Activated CD4-positive, alpha-beta T cell treated with anti-CD3 and anti-CD28 coated beads, Interleukin-2, amount 10 ng/mL, durations not matched to agents 7 days and 5 days (primary cell): ENCODE data around the gene UBN2. TPM values are rescaled to one million over a fixed set of nuclear protein-coding genes. Genes with fewer than 3 reads are reported as not detected.
"Not testable (repeated sequence)": the region's sequence is repeated elsewhere in the genome, so short reads cannot be mapped to it uniquely, and the experiment has no call there.

Source experiments
- CTCF ChIA-PET: fragments of 350-600 bp; sonication (Branson Sonifier 250); formaldehyde crosslinking; loops from one replicate; lab custom pipeline; 2021; ENCODE audit warnings: antibody characterized with exemption; lab: Charles Lee
- POLR2A ChIA-PET: fragments of 350-600 bp; sonication (Branson Sonifier 250); formaldehyde crosslinking; loops from one replicate; lab custom pipeline; 2021; ENCODE audit warnings: antibody characterized with exemption; lab: Charles Lee
- DNase-seq: peaks from one replicate; pipeline ENCODE4 v3.0.0-alpha.2; 2020
- H3K27ac Mint-ChIP-seq: one replicate; pipeline ENCODE4 v1.8.0; 2021; ENCODE audit warnings: mild to moderate bottlenecking, moderate library complexity, mixed read lengths
- H3K27me3 Mint-ChIP-seq: one replicate; pipeline ENCODE4 v1.8.0; 2021; ENCODE audit warnings: mixed read lengths
- H3K36me3 Mint-ChIP-seq: one replicate; pipeline ENCODE4 v1.8.0; 2021; ENCODE audit warnings: low read depth, mixed read lengths
- H3K4me1 Mint-ChIP-seq: one replicate; pipeline ENCODE4 v1.8.0; 2021; ENCODE audit warnings: mixed read lengths
- H3K4me3 Mint-ChIP-seq: one replicate; pipeline ENCODE4 v1.8.0; 2021; ENCODE audit warnings: mild to moderate bottlenecking, moderate library complexity, mixed read lengths
- H3K9me3 Mint-ChIP-seq: one replicate; pipeline ENCODE4 v1.8.0; 2021; ENCODE audit warnings: mixed read lengths
- total RNA-seq, 2 experiments: library from RNA; stranded (reverse); gene quantifications; one replicate each; pipeline ENCODE4 v1.2.3, GENCODE V29; 2021

The UBN2 gene
- total RNA-seq = 10 to 100 TPM in 1 of 2 experiments, 1 to 10 TPM in 1; 9.5 to 11.8 TPM

DNA sequence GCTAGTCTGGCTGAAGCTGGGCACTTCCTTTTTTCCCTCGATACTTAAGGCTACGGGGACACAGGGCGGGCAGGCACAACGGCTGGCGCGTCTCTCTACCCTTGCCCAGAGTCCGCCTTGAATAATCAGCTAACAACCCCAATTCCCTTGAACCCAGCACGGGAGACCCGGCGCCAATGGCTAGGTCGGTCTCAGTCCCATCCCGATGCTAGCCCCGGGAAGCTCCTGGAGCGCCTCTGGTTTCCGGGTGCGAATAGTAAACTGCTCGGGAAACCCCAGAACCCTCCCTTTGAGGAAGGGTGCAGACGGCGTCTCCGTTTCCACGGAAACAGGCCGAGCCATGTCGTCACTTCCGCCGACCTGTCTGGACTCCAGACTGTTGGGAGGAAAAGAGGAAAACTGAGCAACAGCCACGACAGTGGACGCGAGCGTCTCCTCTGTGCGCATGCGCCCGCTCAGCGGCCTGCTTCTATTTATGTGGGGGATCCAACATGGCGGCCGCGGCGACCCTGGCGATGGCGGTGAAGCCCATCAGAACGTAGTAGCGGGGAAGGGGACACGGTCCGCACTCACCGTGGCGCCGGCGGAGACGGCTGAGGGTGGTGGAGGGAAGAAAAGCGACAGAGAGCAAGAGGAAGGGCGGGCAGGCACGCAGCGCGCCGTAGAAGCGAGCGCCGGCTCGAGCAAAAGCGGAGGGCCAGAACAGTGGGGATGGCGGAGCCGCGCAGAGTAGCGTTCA is at the start of gene UBN2:
UBN2 (plus strand) TSS at position 464 of the 739 bp plus-strand sequence; CDS start at position 712, 248 bp downstream.
- peak; percentile 89 for DNase-seq
- H3K27me3 Mint-ChIP-seq = peaks cover 29% of the 10 kb centered on the region
- H3K9me3 Mint-ChIP-seq = no peaks in the 10 kb centered on the region
- H3K4me1 Mint-ChIP-seq = peaks cover 23% of the 10 kb centered on the region
- peak within 1 kb of the TSS; percentile 96 for H3K27ac Mint-ChIP-seq
- no peaks in the 10 kb centered on the region for H3K36me3 Mint-ChIP-seq
- POLR2A ChIA-PET = no interaction called here
- peak within 1 kb of the TSS; percentile 100 for H3K4me3 Mint-ChIP-seq
- CTCF ChIA-PET = interaction anchor here (1.0 to 1.8 kb wide), 4 partner anchors 11 to 214 kb away, joined by 3 to 4 read pairs (median 3); no protein-coding TSS in a partner anchor

DNA sequence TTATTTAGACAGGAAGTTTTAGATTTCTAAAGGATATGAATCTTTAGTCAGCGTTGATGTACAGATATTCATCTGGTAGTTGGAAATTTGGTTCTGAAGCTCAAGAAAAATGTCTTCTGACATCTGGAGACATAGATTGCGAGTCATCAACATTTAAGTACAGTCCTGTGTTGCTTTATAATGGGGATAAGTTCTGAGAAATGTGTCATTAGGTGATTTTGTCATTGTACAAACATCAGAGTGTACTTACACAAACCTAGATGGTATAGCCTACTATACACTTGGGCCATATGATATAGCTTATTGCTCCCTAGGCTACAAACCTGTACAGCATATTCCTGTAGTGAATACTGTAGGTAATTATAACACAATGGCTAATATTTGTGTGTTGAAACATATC is 49.6 kb upstream of the UBN2 start:
- H3K4me1 Mint-ChIP-seq = peaks cover 6% of the 10 kb centered on the region
- H3K27me3 Mint-ChIP-seq = no peaks in the 10 kb centered on the region
- H3K27ac Mint-ChIP-seq = no peak overlapping the region
- H3K36me3 Mint-ChIP-seq = no peaks in the 10 kb centered on the region
- POLR2A ChIA-PET = no interaction called here
- CTCF ChIA-PET = interaction anchor here (1.0 kb wide), 1 partner anchor 420 kb away, joined by 3 read pairs; no protein-coding TSS in a partner anchor
- H3K9me3 Mint-ChIP-seq = no peaks in the 10 kb centered on the region
- H3K4me3 Mint-ChIP-seq = no peak overlapping the region
- DNase-seq = no peak

DNA sequence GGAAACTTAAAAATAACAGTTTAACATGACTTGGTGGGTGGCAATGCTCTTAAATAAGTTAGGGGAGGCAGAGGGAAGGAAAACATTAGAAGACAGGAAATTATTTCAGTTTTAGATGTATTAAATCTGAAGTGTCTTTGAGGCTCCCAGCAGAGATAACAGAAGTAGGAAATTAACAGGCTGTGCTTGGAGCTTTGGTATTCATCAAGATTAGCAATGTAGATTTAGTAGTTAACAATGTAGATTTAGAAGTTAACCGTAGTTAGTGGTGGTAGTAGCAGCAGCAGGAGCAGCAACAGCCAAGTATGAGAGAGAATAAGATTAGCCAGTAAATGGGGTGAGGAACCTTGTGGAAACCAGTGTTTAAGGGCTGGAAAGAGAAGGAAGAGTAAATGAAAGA is 48.7 kb upstream of the UBN2 start:
- no peak for DNase-seq
- H3K27me3 Mint-ChIP-seq = no peaks in the 10 kb centered on the region
- ChIA-PET POLR2A (no interaction called here), CTCF (interaction anchor here (1.0 kb wide), 1 partner anchor 420 kb away, joined by 3 read pairs; no protein-coding TSS in a partner anchor)
- H3K4me3 Mint-ChIP-seq = no peak overlapping the region
- H3K36me3 Mint-ChIP-seq = no peaks in the 10 kb centered on the region
- peaks cover 6% of the 10 kb centered on the region for H3K4me1 Mint-ChIP-seq
- H3K9me3 Mint-ChIP-seq = no peaks in the 10 kb centered on the region
- no peak overlapping the region for H3K27ac Mint-ChIP-seq

DNA sequence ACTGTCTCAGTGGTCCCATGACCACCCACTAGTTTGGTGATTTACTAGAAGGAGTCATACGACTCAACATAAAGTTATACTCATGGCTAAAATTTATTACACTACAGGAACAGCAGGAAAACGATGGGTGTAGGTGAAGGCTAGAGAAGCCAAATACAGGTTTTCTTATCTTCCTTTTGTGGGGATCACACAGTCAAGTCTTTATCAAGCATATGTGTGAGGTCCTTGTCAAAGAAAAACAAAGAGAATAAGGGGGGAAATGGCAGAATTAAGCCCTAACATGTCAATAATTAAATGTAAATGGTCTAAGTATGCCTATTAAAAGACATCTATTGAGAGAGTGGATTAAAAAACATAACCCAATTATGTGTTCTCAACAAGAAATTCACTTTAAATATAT is 47.8 kb upstream of the UBN2 start:
- no peak for DNase-seq
- POLR2A ChIA-PET = no interaction called here
- Mint-ChIP-seq H3K27me3 (no peaks in the 10 kb centered on the region), H3K4me3 (no peak overlapping the region), H3K9me3 (no peaks in the 10 kb centered on the region), H3K4me1 (peaks cover 6% of the 10 kb centered on the region), H3K27ac (no peak overlapping the region), H3K36me3 (no peaks in the 10 kb centered on the region)
- CTCF ChIA-PET = no interaction called here

DNA sequence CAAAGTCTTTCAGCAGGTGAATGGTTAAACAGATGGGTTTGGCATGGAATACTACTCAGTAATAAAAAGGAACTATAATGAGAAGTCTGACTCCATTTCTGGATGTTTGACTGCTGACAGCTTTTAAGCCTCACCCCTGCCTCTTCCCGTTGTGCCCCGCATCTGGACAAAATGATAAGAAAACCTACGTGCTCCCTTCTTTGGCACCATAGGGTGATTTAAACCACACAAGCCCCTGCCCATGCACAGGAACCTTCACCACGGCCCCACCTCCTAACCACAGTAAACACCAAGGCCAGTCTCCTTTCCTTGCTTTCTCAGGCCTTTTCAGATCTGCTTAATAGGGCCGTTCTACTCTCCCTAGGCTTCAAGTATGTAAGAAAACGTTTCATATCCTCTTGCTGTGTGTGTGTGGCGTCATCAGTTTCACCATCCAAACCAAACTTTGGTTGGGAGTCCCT is 47.1 kb upstream of the UBN2 start:
- Mint-ChIP-seq H3K27me3 (no peaks in the 10 kb centered on the region), H3K36me3 (no peaks in the 10 kb centered on the region), H3K9me3 (no peaks in the 10 kb centered on the region), H3K4me1 (peaks cover 6% of the 10 kb centered on the region), H3K27ac (no peak overlapping the region), H3K4me3 (no peak overlapping the region)
- DNase-seq = no peak
- CTCF ChIA-PET = no interaction called here
- POLR2A ChIA-PET = no interaction called here

DNA sequence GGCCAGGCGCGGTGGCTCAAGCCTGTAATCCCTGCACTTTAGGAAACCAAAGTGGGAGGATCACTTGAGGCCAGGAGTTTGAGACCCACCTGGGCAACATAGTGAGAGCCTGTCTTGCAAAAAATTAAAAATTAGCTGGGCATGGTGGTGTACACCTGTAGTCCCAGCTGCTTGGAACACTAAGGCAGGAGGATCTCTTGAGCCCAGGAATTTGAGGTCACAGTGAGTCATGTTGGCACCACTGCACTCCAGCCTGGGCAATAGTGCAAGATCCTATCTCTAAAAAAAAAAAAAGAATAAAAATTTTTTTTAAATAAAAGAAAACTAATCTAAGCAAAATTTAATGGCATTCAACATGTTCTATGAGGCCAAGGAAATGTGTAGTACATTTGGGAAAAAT is 44.9 kb upstream of the UBN2 start:
- Mint-ChIP-seq H3K4me1 (peaks cover 6% of the 10 kb centered on the region), H3K27me3 (no peaks in the 10 kb centered on the region), H3K36me3 (no peaks in the 10 kb centered on the region), H3K4me3 (no peak overlapping the region), H3K9me3 (no peaks in the 10 kb centered on the region), H3K27ac (no peak overlapping the region)
- POLR2A ChIA-PET = no interaction called here
- no peak for DNase-seq
- CTCF ChIA-PET = no interaction called here

DNA sequence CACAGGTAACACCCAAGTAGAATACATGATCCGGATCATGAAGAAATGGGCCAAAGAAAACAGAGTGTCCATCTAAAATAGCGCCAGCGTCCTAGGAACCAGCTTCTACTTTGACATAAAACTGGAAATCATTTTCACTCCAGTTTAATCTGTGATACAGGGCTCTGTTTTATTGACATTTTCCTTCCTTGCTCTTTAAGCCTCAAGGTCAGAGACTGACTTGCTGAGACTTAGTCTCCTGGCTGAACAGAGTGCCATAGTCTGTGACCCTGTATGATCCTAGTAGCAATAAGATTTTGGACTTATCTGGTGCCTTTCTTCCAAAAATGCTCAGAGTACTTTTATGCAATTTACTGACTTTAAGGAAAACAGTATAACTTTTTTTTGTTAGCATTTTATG is 41.7 kb upstream of the UBN2 start:
- POLR2A ChIA-PET = no interaction called here
- no peaks in the 10 kb centered on the region for H3K27me3 Mint-ChIP-seq
- CTCF ChIA-PET = no interaction called here
- no peak overlapping the region for H3K4me3 Mint-ChIP-seq
- H3K4me1 Mint-ChIP-seq = no peaks in the 10 kb centered on the region
- H3K36me3 Mint-ChIP-seq = no peaks in the 10 kb centered on the region
- no peaks in the 10 kb centered on the region for H3K9me3 Mint-ChIP-seq
- DNase-seq = no peak
- no peak overlapping the region for H3K27ac Mint-ChIP-seq

DNA sequence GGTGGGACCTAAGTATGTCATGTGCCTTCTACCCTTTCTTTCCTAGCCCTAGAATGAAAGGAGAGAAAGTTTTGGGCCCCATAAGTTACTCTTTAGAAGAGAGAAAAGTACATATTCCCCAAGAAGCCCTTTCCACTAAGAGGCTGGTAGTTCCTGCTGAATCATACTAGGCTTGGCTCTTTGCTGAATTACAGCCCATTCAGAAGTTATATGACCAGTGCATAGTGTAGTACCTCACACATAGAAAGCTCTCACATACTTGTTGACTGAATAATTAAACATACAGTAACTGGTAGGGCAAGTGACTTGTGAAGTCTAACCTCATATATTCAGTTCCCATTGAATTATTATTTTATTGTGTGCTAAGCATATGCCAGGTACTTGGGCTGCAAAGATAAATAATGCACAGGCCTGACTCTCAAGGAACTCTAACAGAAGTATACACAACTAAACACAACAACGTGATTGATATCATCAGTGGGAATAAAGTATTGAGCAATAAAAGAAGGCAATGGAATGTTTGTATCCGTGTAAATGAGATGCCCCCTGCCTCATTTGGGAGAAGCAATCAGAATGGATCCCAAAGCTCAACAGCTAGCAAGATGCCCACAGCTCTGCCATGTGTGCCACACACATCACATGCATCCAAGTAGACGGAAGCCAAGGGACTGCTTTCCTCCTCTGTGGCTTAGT is 38.9 kb upstream of the UBN2 start:
- POLR2A ChIA-PET = no interaction called here
- CTCF ChIA-PET = no interaction called here

DNA sequence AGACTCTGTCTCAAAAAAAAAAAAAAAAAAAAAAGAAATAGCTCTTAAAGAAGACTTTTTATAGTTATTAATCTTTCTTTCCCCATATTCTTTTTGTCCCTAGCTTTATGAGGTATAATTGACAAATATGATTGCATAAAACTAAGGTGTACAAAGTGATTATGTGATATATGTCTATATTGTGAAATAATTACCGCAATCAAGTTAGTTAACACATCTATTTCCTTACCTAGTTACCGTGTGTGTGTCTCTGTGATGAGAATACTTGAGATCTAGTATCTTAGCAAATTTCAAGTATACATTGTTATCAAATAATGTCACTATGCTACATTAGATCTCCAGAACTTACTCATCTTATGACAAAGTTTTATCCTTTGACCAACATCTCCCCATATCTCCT is 30.7 kb upstream of the UBN2 start:
- POLR2A ChIA-PET = no interaction called here
- DNase-seq = no peak

More for the DNA sequence above, 38.9 kb upstream of the UBN2 start:
- H3K27ac Mint-ChIP-seq = no peak overlapping the region
- no peak overlapping the region for H3K4me3 Mint-ChIP-seq
- DNase-seq = no peak
- no peaks in the 10 kb centered on the region for H3K4me1 Mint-ChIP-seq
- no peaks in the 10 kb centered on the region for H3K36me3 Mint-ChIP-seq
- H3K27me3 Mint-ChIP-seq = no peaks in the 10 kb centered on the region
- no peaks in the 10 kb centered on the region for H3K9me3 Mint-ChIP-seq

DNA sequence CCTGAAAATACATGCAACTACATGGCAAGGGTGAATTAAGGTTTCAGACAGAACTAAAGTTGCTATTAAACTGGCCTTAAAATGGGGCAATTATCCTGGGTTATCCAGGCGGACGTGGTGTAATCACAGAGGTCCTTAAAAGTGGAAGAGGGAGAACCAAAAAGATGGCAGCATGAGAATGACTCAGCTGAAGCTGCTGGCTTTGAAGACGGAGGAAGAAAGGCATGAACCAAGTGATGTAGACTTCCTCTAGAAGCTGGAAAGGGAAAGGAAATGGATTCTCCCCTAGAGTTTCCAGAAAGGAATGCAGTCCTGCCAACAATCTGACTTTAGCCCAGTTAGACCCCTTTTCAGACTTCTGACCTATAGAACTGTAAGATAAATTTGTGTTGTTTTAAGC is 27.0 kb upstream of the UBN2 start:
- H3K4me3 Mint-ChIP-seq = no peak overlapping the region
- H3K36me3 Mint-ChIP-seq = peaks cover 3% of the 10 kb centered on the region
- DNase-seq = no peak
- peaks cover 18% of the 10 kb centered on the region for H3K9me3 Mint-ChIP-seq
- H3K4me1 Mint-ChIP-seq = no peaks in the 10 kb centered on the region
- CTCF ChIA-PET = no interaction called here
- POLR2A ChIA-PET = no interaction called here
- H3K27me3 Mint-ChIP-seq = peaks cover 5% of the 10 kb centered on the region
- H3K27ac Mint-ChIP-seq = no peak overlapping the region

More for the DNA sequence above, 30.7 kb upstream of the UBN2 start:
- CTCF ChIA-PET = interaction anchor here (0.7 kb wide), 1 partner anchor 43 kb away, joined by 5 read pairs; no protein-coding TSS in a partner anchor
- no peaks in the 10 kb centered on the region for H3K4me1 Mint-ChIP-seq
- H3K4me3 Mint-ChIP-seq = no peak overlapping the region
- no peak overlapping the region for H3K27ac Mint-ChIP-seq
- H3K9me3 Mint-ChIP-seq = peaks cover 4% of the 10 kb centered on the region
- H3K36me3 Mint-ChIP-seq = peaks cover under 1% of the 10 kb centered on the region
- peaks cover under 1% of the 10 kb centered on the region for H3K27me3 Mint-ChIP-seq

DNA sequence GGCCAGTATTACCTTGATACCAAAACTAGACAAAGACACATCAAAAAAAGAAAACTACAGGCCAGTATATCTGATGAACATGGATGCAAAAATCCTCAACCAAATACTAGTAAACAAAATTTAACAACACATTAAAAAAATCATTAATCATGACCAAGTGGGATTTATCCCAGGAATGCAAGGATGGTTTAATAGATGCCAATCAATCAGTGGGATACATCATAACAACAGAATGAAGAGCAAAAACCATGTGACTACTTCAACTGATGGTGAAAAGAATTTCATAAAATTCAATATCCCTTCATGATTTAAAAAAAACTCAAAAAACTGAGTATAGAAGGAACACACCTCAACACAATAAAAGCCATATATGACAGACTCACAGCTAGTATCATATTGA is 25.2 kb upstream of the UBN2 start:
- no peak for DNase-seq
- H3K27me3 Mint-ChIP-seq = peaks cover 18% of the 10 kb centered on the region
- ChIA-PET POLR2A (no interaction called here), CTCF (no interaction called here)
- H3K4me1 Mint-ChIP-seq = no peaks in the 10 kb centered on the region
- H3K27ac Mint-ChIP-seq = no peak overlapping the region
- H3K9me3 Mint-ChIP-seq = peaks cover 18% of the 10 kb centered on the region
- H3K36me3 Mint-ChIP-seq = peaks cover 3% of the 10 kb centered on the region
- no peak overlapping the region for H3K4me3 Mint-ChIP-seq

DNA sequence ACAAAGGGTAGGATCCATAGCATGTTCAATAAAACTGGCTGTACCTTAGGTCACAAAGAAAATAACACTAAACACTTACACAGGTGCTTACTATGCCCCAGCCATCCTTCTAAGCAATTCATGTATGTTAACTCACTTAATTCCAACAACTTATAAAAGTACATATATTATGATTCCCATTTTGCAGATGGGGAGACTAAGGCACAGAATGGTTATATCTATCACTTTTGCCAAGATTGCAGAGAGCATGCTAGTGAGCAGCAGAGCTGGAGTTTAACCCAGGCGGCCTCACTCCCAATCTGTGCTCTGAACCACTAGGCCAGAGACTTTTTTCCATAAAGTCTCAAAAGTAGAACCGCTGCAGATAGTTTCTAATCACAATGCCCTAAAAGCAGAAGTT is 18.9 kb upstream of the UBN2 start:
- Mint-ChIP-seq H3K27me3 (peaks cover 27% of the 10 kb centered on the region), H3K36me3 (no peaks in the 10 kb centered on the region), H3K27ac (no peak overlapping the region), H3K9me3 (peaks cover 3% of the 10 kb centered on the region), H3K4me3 (no peak overlapping the region), H3K4me1 (no peaks in the 10 kb centered on the region)
- ChIA-PET CTCF (interaction anchor here (1.2 kb wide), 1 partner anchor 28 kb away, joined by 5 read pairs; no protein-coding TSS in a partner anchor), POLR2A (no interaction called here)
- DNase-seq = no peak

DNA sequence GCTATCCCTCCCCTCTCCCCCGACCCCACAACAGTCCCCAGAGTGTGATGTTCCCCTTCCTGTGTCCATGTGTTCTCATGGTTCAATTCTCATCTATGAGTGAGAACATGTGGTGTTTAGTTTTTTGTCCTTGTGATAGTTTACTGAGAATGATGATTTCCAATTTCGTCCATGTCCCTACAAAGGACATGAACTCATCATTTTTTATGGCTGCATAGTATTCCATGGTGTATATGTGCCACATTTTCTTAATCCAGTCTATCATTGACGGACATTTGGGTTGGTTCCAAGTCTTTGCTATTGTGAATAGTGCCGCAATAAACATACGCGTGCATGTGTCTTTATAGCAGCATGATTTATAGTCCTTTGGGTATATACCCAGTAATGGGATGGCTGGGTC is 17.5 kb upstream of the UBN2 start:
- CTCF ChIA-PET, H3K4me1 Mint-ChIP-seq, DNase-seq, H3K9me3 Mint-ChIP-seq, H3K27ac Mint-ChIP-seq, H3K36me3 Mint-ChIP-seq, H3K4me3 Mint-ChIP-seq, POLR2A ChIA-PET: not testable (repeated sequence)
- peaks cover 27% of the 10 kb centered on the region for H3K27me3 Mint-ChIP-seq
